ENCODE results near the gene CPM.
"Not testable (repeated sequence)": the region's sequence is repeated elsewhere in the genome, so short reads cannot be mapped to it uniquely, and the experiment has no call there.

Gene CPM

GRCh38 chr12:68844788-68845695 is 87.9 kb downstream of the CPM start:
- no peak for DNase-seq

GRCh38 chr12:68844318-68844745 is 88.6 kb downstream of the CPM start:
- no peak for DNase-seq

GRCh38 chr12:68842784-68843567 is 90.0 kb downstream of the CPM start:
- no peak for DNase-seq

GRCh38 chr12:68842123-68842522 is 90.8 kb downstream of the CPM start:
- no peak for DNase-seq

- no peak for DNase-seq
These were observed 91.3 kb downstream of the CPM start for GRCh38 chr12:68841717-68842116.

- DNase-seq = not testable (repeated sequence)
These were observed 91.8 kb downstream of the CPM start for GRCh38 chr12:68841175-68841574.

- no peak for DNase-seq
These were observed 93.5 kb downstream of the CPM start for GRCh38 chr12:68839183-68840147.

GRCh38 chr12:68838046-68838886 is 94.7 kb downstream of the CPM start:
- DNase-seq = no peak

- DNase-seq = no peak
These were observed 95.8 kb downstream of the CPM start for GRCh38 chr12:68837215-68837614.

- DNase-seq = no peak
These were observed 97.5 kb downstream of the CPM start for GRCh38 chr12:68835333-68835908.

- DNase-seq = no peak
These were observed 99.5 kb downstream of the CPM start for GRCh38 chr12:68833508-68833907.

GRCh38 chr12:68832504-68832867 is 100.5 kb downstream of the CPM start:
- DNase-seq = no peak

GRCh38 chr12:68831751-68832503 is 101.0 kb downstream of the CPM start:
- no peak for DNase-seq

GRCh38 chr12:68831272-68831671 is 101.7 kb downstream of the CPM start:
- DNase-seq = no peak

GRCh38 chr12:68828672-68829068 is 104.3 kb downstream of the CPM start:
- DNase-seq = no peak

GRCh38 chr12:68827895-68828671 is 104.9 kb downstream of the CPM start:
- DNase-seq = no peak

GRCh38 chr12:68825569-68826217 is 107.3 kb downstream of the CPM start:
- no peak for DNase-seq

GRCh38 chr12:68824597-68825250 is 108.2 kb downstream of the CPM start:
- no peak for DNase-seq

GRCh38 chr12:68824131-68824530 is 108.8 kb downstream of the CPM start:
- DNase-seq = no peak
